ENCODE data around the gene PHLPP1. TPM values are rescaled to one million over a fixed set of nuclear protein-coding genes. Genes with fewer than 3 reads are reported as not detected.

Gene PHLPP1
- total RNA-seq, 2 experiments from 2014 or later = 6.8 to 7.1 TPM

DNA sequence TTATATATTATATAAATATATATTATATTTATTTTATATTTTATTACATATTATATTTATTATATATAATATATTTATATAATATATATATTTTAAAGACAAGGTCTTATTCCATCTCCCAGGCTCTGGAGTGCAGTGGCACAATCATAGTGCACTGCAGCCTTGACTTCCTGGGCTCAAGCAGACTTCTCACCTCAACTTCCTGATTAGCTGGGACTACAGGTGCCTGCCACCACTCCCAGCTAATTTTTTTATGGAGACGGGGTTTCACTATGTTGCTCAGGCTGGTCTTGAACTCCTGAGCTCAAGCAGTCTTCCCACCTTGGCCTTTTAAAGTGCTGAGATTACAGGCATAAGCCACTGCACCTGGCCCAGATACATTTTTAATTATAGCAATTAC lies 110.0 kb downstream of the PHLPP1 start:
- ChIA-PET POLR2A (no interaction called here), CTCF (no interaction called here)
- no peaks in the 10 kb centered on the region for H3K9me3 Mint-ChIP-seq
- Histone ChIP-seq H3K36me3 (ENCODE audit: insufficient read depth, low read length) (no peaks in the 10 kb centered on the region), H3K4me1 (ENCODE audit: insufficient read depth, low read length) (no peaks in the 10 kb centered on the region), H3K27me3 (ENCODE audit: control insufficient read depth in 1 of 2, insufficient read depth in 2 of 2, low read length in 2 of 2) (no peaks in the 10 kb centered on the region), H3K4me3 (ENCODE audit: low read length) (no peak overlapping the region), H3K9me3 (ENCODE audit: control insufficient read depth in 1 of 2, insufficient read depth in 1 of 2, low read length in 2 of 2) (no peaks in the 10 kb centered on the region), H3K27ac (ENCODE audit: low read depth in 1 of 2, low read length in 2 of 2) (no peak overlapping the region)
- no peaks in the 10 kb centered on the region for H3K27me3 Mint-ChIP-seq
- no peak for DNase-seq
- no peak overlapping the region for H3K4me3 Mint-ChIP-seq
- H3K36me3 Mint-ChIP-seq (ENCODE audit: low read depth) = no peaks in the 10 kb centered on the region
- H3K27ac Mint-ChIP-seq = no peak overlapping the region
- H3K4me1 Mint-ChIP-seq (ENCODE audit: low read depth) = no peaks in the 10 kb centered on the region
- no peak for ATAC-seq (ENCODE audit: poor library complexity)
- intact Hi-C loops (cut with DNase I, micrococcal nuclease) = no loop called here
- TF ChIP-seq, protein P1, sequence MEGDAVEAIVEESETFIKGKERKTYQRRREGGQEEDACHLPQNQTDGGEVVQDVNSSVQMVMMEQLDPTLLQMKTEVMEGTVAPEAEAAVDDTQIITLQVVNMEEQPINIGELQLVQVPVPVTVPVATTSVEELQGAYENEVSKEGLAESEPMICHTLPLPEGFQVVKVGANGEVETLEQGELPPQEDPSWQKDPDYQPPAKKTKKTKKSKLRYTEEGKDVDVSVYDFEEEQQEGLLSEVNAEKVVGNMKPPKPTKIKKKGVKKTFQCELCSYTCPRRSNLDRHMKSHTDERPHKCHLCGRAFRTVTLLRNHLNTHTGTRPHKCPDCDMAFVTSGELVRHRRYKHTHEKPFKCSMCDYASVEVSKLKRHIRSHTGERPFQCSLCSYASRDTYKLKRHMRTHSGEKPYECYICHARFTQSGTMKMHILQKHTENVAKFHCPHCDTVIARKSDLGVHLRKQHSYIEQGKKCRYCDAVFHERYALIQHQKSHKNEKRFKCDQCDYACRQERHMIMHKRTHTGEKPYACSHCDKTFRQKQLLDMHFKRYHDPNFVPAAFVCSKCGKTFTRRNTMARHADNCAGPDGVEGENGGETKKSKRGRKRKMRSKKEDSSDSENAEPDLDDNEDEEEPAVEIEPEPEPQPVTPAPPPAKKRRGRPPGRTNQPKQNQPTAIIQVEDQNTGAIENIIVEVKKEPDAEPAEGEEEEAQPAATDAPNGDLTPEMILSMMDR (IDR thresholded peaks at IDR 0.05) = no peak

DNA sequence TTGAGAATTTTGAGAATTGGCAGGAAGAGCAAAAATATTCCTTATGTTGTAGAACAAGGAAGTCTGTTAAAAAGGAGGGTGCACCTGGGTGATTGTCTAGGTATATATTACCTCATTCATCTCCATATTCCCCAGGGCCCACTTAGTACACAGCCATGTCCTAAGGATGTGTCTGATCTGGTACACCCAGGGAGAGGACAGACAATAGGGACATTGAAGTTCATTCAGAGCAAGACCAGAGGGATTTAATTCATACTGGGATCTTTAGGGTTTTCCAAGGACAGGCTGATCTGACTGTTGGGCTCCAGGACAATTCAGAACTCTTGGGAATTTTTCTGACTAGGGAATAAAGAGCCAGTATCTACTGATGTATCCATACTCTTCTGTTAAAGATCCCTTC lies 112.1 kb downstream of the PHLPP1 start:
- intact Hi-C loops (cut with DNase I, micrococcal nuclease) = no loop called here
- Mint-ChIP-seq H3K9me3 (no peaks in the 10 kb centered on the region), H3K4me1 (ENCODE audit: low read depth) (no peaks in the 10 kb centered on the region), H3K27me3 (no peaks in the 10 kb centered on the region), H3K27ac (no peak overlapping the region), H3K4me3 (no peak overlapping the region), H3K36me3 (ENCODE audit: low read depth) (no peaks in the 10 kb centered on the region)
- H3K36me3 ChIP-seq (ENCODE audit: insufficient read depth, low read length) = no peaks in the 10 kb centered on the region
- no peak overlapping the region for H3K4me3 ChIP-seq (ENCODE audit: low read length)
- POLR2A ChIA-PET = no interaction called here
- H3K4me1 ChIP-seq (ENCODE audit: insufficient read depth, low read length) = no peaks in the 10 kb centered on the region
- no peaks in the 10 kb centered on the region for H3K27me3 ChIP-seq (ENCODE audit: control insufficient read depth in 1 of 2, insufficient read depth in 2 of 2, low read length in 2 of 2)
- DNase-seq = no peak
- no peak for ATAC-seq (ENCODE audit: poor library complexity)
- no peaks in the 10 kb centered on the region for H3K9me3 ChIP-seq (ENCODE audit: control insufficient read depth in 1 of 2, insufficient read depth in 1 of 2, low read length in 2 of 2)
- CTCF ChIA-PET = no interaction called here
- TF ChIP-seq, protein P1 (IDR thresholded peaks at IDR 0.05) = no peak
- H3K27ac ChIP-seq (ENCODE audit: low read depth in 1 of 2, low read length in 2 of 2) = no peak overlapping the region

DNA sequence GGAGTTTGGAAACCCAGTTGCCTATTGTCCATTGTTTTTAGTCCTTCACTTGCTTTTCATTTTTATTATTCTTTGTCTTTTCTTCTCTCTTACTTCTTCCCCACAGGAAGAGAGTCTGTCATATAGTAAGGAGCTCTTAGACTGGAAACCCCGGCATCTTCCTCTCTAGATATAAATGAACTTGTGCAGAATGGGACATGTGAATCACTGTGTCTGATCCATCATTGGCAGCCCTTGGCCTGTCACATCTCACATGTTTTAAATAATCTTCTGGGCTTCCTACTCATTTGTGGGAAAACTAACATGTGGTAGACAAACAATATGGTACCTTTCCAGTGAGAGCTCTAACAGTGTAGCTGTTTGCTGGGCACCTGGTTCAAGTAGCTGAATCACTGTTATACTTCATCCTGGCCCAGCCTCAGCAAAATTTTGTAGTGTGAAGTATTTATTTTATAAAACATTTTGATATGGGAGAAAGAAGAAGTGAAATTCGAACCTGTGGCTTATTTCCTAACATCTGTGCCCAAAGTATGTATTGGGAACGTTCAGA lies 112.8 kb downstream of the PHLPP1 start:
- H3K4me3 Mint-ChIP-seq = no peak overlapping the region
- no peaks in the 10 kb centered on the region for H3K4me1 Mint-ChIP-seq (ENCODE audit: low read depth)
- Histone ChIP-seq H3K27me3 (ENCODE audit: control insufficient read depth in 1 of 2, insufficient read depth in 2 of 2, low read length in 2 of 2) (no peaks in the 10 kb centered on the region), H3K9me3 (ENCODE audit: control insufficient read depth in 1 of 2, insufficient read depth in 1 of 2, low read length in 2 of 2) (no peaks in the 10 kb centered on the region), H3K4me3 (ENCODE audit: low read length) (no peak overlapping the region), H3K27ac (ENCODE audit: low read depth in 1 of 2, low read length in 2 of 2) (no peak overlapping the region), H3K4me1 (ENCODE audit: insufficient read depth, low read length) (no peaks in the 10 kb centered on the region), H3K36me3 (ENCODE audit: insufficient read depth, low read length) (no peaks in the 10 kb centered on the region)
- no peak overlapping the region for H3K27ac Mint-ChIP-seq
- POLR2A ChIA-PET = no interaction called here
- no peaks in the 10 kb centered on the region for H3K36me3 Mint-ChIP-seq (ENCODE audit: low read depth)
- H3K9me3 Mint-ChIP-seq = no peaks in the 10 kb centered on the region
- no peak for ATAC-seq (ENCODE audit: poor library complexity)
- intact Hi-C loops (cut with DNase I, micrococcal nuclease) = no loop called here
- H3K27me3 Mint-ChIP-seq = no peaks in the 10 kb centered on the region
- no peak for DNase-seq
- TF ChIP-seq, protein P1 (IDR thresholded peaks at IDR 0.05) = no peak
- CTCF ChIA-PET = no interaction called here
